Prostate gland (tissue), 2 donors: ENCODE results near the gene MTFMT. TPM values are rescaled to one million over a fixed set of nuclear protein-coding genes. Genes with fewer than 3 reads are reported as not detected.

ENCODE experiments used
- DNase-seq: peaks from one replicate; pipeline ENCODE4 v3.0.0-alpha.2; 2019; ENCODE audit warnings: low spot score
- H3K27ac ChIP-seq, 2 donors: fragments of 200-600 bp; sonication (generic); 2 replicates each; pipeline ENCODE4 v1.5.1; 2017 to 2019
- H3K27me3 ChIP-seq: fragments of 200-600 bp; sonication (generic); replicated peaks from 2 replicates; pipeline ENCODE4 v1.5.1; 2019; ENCODE audit not compliant: insufficient read depth
- H3K36me3 ChIP-seq, 2 donors: fragments of 200-600 bp; sonication (generic); 1 replicate in 1 of 2; 2 replicates in 1 of 2; pipeline versions ENCODE4 v1.5.1 to v1.8.1; 2017 to 2019
- H3K4me1 ChIP-seq: fragments of 200-600 bp; sonication (generic); replicated peaks from 2 replicates; pipeline ENCODE4 v1.5.1; 2019
- H3K4me3 ChIP-seq, 2 donors: fragments of 200-600 bp; sonication (generic); 2 replicates each; pipeline ENCODE4 v1.5.1; 2017 to 2019
- H3K9me3 ChIP-seq: fragments of 200-600 bp; sonication (generic); 2 replicates; pipeline ENCODE4 v1.5.1; 2017
- POLR2A ChIP-seq: fragments of 450-650 bp; IDR thresholded peaks from one replicate; pipeline ENCODE4 v1.6.1; 2016; ENCODE audit warnings: antibody characterized with exemption, mild to moderate bottlenecking
- POLR2AphosphoS5 ChIP-seq: sonication (generic); formaldehyde crosslinking; IDR thresholded peaks from one replicate; pipeline ENCODE4 v1.6.1; 2017; ENCODE audit warnings: antibody characterized with exemption
- WGBS: methylation state at CpG from one replicate; pipeline ENCODE4 v1.1.5; 2018; 5-methylcytosine and 5-hydroxymethylcytosine counted together
- intact Hi-C: fragments of 100-400 bp; cut with DNase I; formaldehyde crosslinking; loops from one replicate; pipeline ENCODE4 v1.14.2; 2022
- total RNA-seq, 2 donors: library from RNA; depleted of rRNA; stranded (reverse); fragments of >200 nt; gene quantifications; one replicate each; pipeline ENCODE4 v1.1.0, GENCODE V29; 2016
- TF ChIP-seq, protein P1 (sequence below), 4 experiments: fragments of 200-600 bp in 2 of 4; fragments of 450-650 bp in 2 of 4; sonication (generic) in 2 of 4; IDR thresholded peaks; 1 replicate in 3 of 4; 2 replicates in 1 of 4; pipeline ENCODE4 v1.5.1; 2016 to 2019; ENCODE audit warnings: antibody characterized with exemption in 4 of 4, mild to moderate bottlenecking in 2 of 4, moderate library complexity in 2 of 4

The MTFMT gene
- total RNA-seq, 2 donors from 2014 or later = 31.0 to 37.9 TPM

GRCh38 chr15:65042776-65043327, 13.4 kb upstream of the MTFMT start:
- intact Hi-C loops = no loop called here
- H3K4me1 ChIP-seq = no peaks in the 10 kb centered on the region
- H3K27me3 ChIP-seq = no peaks in the 10 kb centered on the region
- H3K27ac ChIP-seq = no peak overlapping the region
- no peaks in the 10 kb centered on the region for H3K36me3 ChIP-seq
- H3K9me3 ChIP-seq = no peaks in the 10 kb centered on the region
- H3K4me3 ChIP-seq = no peak overlapping the region
- WGBS = 17% methylated on average over 4 of the region's 4 CpGs
- no peak for DNase-seq
- TF ChIP-seq POLR2A (no peak), POLR2AphosphoS5 (peak; percentile 18)

- H3K27me3 ChIP-seq = no peaks in the 10 kb centered on the region
- TF ChIP-seq POLR2AphosphoS5 (no peak), POLR2A (no peak)
- TF ChIP-seq, protein P1, sequence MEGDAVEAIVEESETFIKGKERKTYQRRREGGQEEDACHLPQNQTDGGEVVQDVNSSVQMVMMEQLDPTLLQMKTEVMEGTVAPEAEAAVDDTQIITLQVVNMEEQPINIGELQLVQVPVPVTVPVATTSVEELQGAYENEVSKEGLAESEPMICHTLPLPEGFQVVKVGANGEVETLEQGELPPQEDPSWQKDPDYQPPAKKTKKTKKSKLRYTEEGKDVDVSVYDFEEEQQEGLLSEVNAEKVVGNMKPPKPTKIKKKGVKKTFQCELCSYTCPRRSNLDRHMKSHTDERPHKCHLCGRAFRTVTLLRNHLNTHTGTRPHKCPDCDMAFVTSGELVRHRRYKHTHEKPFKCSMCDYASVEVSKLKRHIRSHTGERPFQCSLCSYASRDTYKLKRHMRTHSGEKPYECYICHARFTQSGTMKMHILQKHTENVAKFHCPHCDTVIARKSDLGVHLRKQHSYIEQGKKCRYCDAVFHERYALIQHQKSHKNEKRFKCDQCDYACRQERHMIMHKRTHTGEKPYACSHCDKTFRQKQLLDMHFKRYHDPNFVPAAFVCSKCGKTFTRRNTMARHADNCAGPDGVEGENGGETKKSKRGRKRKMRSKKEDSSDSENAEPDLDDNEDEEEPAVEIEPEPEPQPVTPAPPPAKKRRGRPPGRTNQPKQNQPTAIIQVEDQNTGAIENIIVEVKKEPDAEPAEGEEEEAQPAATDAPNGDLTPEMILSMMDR (IDR thresholded peaks at IDR 0.05) = no peak
- no peak for DNase-seq
- 96% methylated on average over 2 of the region's 2 CpGs for WGBS
- no peak overlapping the region for H3K27ac ChIP-seq
- H3K9me3 ChIP-seq = no peaks in the 10 kb centered on the region
- no peaks in the 10 kb centered on the region for H3K36me3 ChIP-seq
- H3K4me1 ChIP-seq = no peaks in the 10 kb centered on the region
- intact Hi-C loops = no loop called here
- no peak overlapping the region for H3K4me3 ChIP-seq
Measured at GRCh38 chr15:65041787-65042186, 12.3 kb upstream of the MTFMT start.

GRCh38 chr15:65040461-65040860, 11.0 kb upstream of the MTFMT start:
- 68% methylated on average over 6 of the region's 6 CpGs for WGBS

DNA sequence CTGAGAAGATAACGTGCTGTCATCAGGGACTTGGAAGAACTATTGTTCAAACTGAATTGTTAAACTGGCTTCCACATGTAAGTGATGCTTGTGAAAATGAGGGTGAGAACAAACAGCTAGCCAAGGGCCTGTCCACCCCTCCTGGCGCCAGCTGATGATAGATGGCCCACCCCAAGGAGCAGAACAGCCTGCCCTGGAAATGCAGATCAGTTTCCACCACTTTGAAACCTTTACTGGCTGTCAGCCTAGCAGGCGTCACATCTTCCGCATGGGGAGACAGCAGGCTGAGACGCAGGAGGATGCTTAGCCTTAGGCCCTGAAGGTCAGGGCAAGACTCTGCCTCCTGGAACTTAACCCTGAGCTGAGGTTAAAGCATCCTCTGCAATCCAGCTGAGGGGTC, 9.4 kb upstream of the MTFMT start:
- WGBS = 59% methylated on average over 5 of the region's 5 CpGs
- DNase-seq = no peak
- Histone ChIP-seq H3K27ac (no peak overlapping the region), H3K9me3 (no peaks in the 10 kb centered on the region), H3K4me1 (no peaks in the 10 kb centered on the region), H3K27me3 (no peaks in the 10 kb centered on the region), H3K4me3 (no peak overlapping the region), H3K36me3 (no peaks in the 10 kb centered on the region)
- intact Hi-C loops = loop anchor here (5.0 to 10.0 kb wide), 2 partner anchors 58 to 236 kb away; no protein-coding TSS in a partner anchor
- no peak for TF ChIP-seq POLR2AphosphoS5
- TF ChIP-seq POLR2A = no peak
- TF ChIP-seq, protein P1 (IDR thresholded peaks at IDR 0.05) = no peak

More at GRCh38 chr15:65040461-65040860, 11.0 kb upstream of the MTFMT start:
- TF ChIP-seq POLR2AphosphoS5 (peak; percentile 20), POLR2A (no peak)
- TF ChIP-seq, protein P1 (IDR thresholded peaks at IDR 0.05) = no peak
- DNase-seq = no peak
- intact Hi-C loops = no loop called here
- no peaks in the 10 kb centered on the region for H3K36me3 ChIP-seq
- H3K4me1 ChIP-seq = no peaks in the 10 kb centered on the region
- H3K4me3 ChIP-seq = no peak overlapping the region
- H3K27me3 ChIP-seq = no peaks in the 10 kb centered on the region
- no peak overlapping the region for H3K27ac ChIP-seq
- H3K9me3 ChIP-seq = no peaks in the 10 kb centered on the region

DNA sequence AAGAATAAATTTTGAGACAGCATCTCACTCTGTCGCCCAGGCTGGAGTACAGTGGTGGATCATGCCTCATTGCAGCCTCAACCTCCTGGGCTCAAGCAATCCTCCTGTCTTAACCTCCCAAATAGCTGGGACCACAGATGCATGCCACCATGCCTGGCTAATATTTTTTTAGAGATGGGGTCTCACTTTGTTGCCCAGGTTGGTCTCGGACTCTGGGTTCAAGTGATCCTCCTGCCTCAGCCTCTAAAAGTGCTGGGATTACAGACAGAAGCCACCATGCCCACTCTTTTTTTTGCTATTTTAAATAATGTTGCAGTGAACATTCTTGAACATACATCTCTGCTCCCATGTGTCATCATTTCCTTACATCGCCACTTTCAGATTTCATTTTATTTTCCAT, 9.0 kb upstream of the MTFMT start:
- WGBS = 87% methylated on average over 3 of the region's 3 CpGs
- H3K4me3 ChIP-seq = no peak overlapping the region
- no peaks in the 10 kb centered on the region for H3K36me3 ChIP-seq
- no peaks in the 10 kb centered on the region for H3K27me3 ChIP-seq
- intact Hi-C loops = loop anchor here (5.0 to 10.0 kb wide), 2 partner anchors 59 to 236 kb away; no protein-coding TSS in a partner anchor
- H3K27ac ChIP-seq = no peak overlapping the region
- TF ChIP-seq POLR2AphosphoS5 (no peak), POLR2A (no peak)
- TF ChIP-seq, protein P1 (IDR thresholded peaks at IDR 0.05) = no peak
- no peaks in the 10 kb centered on the region for H3K9me3 ChIP-seq
- H3K4me1 ChIP-seq = no peaks in the 10 kb centered on the region
- DNase-seq = no peak
